Astrocyte (in vitro differentiated cells and primary cell): ENCODE data around the gene CFAP57.

Source experiments
- EZH2 ChIP-seq: IDR thresholded peaks from 2 replicates; pipeline ENCODE4 v1.6.1; 2012; ENCODE audit warnings: mild to moderate bottlenecking, low read length, inconsistent platforms; ENCODE audit not compliant: insufficient read depth
- TF ChIP-seq, protein P1 (sequence below): IDR thresholded peaks from 2 replicates; pipeline ENCODE4 v1.5.1; 2011; ENCODE audit warnings: low read depth, mild to moderate bottlenecking, inconsistent platforms, low read length, moderate library complexity; ENCODE audit not compliant: insufficient read depth

GRCh38 chr1:43253876-43254275 is 81.7 kb downstream of the CFAP57 start:
- TF ChIP-seq, protein P1, sequence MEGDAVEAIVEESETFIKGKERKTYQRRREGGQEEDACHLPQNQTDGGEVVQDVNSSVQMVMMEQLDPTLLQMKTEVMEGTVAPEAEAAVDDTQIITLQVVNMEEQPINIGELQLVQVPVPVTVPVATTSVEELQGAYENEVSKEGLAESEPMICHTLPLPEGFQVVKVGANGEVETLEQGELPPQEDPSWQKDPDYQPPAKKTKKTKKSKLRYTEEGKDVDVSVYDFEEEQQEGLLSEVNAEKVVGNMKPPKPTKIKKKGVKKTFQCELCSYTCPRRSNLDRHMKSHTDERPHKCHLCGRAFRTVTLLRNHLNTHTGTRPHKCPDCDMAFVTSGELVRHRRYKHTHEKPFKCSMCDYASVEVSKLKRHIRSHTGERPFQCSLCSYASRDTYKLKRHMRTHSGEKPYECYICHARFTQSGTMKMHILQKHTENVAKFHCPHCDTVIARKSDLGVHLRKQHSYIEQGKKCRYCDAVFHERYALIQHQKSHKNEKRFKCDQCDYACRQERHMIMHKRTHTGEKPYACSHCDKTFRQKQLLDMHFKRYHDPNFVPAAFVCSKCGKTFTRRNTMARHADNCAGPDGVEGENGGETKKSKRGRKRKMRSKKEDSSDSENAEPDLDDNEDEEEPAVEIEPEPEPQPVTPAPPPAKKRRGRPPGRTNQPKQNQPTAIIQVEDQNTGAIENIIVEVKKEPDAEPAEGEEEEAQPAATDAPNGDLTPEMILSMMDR: no peak
- TF ChIP-seq EZH2: no peak
